Panc1 (cell line): Measurements from ENCODE around the gene APOE. TPM values are rescaled to one million over a fixed set of nuclear protein-coding genes. Genes with fewer than 3 reads are reported as not detected.

Experiments
- ATAC-seq: fragments of 200-7000 bp; cut with Tn5 transposase; 2 replicates; pipeline ENCODE4 v1.9.1; 2020; ENCODE audit warnings: mild to moderate bottlenecking, moderate library complexity
- Bru-seq: library from RNA; stranded (reverse); fragments of 400-500 nt; gene quantifications from one replicate; lab custom pipeline; 2021; lab: Mats Ljungman, UMichigan
- BruChase-seq, 2 experiments: library from RNA; stranded (reverse); fragments of 400-500 nt; gene quantifications; one replicate each; lab custom pipeline; 2021; lab: Mats Ljungman, UMichigan
- BruUV-seq: library from RNA; stranded (reverse); fragments of 400-500 nt; replicated peaks from 2 replicates; lab custom pipeline; 2021; lab: Mats Ljungman, UMichigan
- CTCF ChIA-PET: fragments of 300-600 bp; sonication (Branson Sonifier 250); formaldehyde crosslinking; loops from one replicate; lab custom pipeline; 2022; ENCODE audit warnings: antibody characterized with exemption; lab: Charles Lee
- POLR2A ChIA-PET: fragments of 300-600 bp; sonication (Branson Sonifier 250); formaldehyde crosslinking; loops from one replicate; lab custom pipeline; 2022; ENCODE audit warnings: antibody characterized with exemption; lab: Charles Lee
- DNase-seq: peaks from one replicate; pipeline ENCODE4 v3.0.0-alpha.2; 2010; ENCODE audit warnings: low read depth, low spot score
- H3K27ac ChIP-seq: 2 replicates; pipeline ENCODE4 v1.5.1; 2011; ENCODE audit warnings: mild to moderate bottlenecking, low read length, inconsistent platforms
- H3K27me3 ChIP-seq: fragments of 200-500 bp; sonication (Bioruptor generic); 2 replicates; pipeline ENCODE4 v1.6.0; 2014; ENCODE audit warnings: low read length, inconsistent platforms; ENCODE audit not compliant: control insufficient read depth, insufficient read depth
- H3K36me3 ChIP-seq: fragments of 200-500 bp; sonication (Bioruptor generic); 2 replicates; pipeline ENCODE4 v1.5.1; 2014; ENCODE audit warnings: inconsistent platforms, mild to moderate bottlenecking, low read length, moderate library complexity; ENCODE audit not compliant: control insufficient read depth, insufficient read depth
- H3K4me1 ChIP-seq: 2 replicates; pipeline ENCODE4 v1.5.1; 2011; ENCODE audit warnings: inconsistent platforms, mild to moderate bottlenecking, low read length, moderate library complexity; ENCODE audit not compliant: control insufficient read depth, insufficient read depth
- H3K4me3 ChIP-seq, 2 experiments: 2 replicates each; pipeline ENCODE4 v1.5.1; 2011 to 2012; ENCODE audit warnings: low read depth in 2 of 2, low read length in 2 of 2, mild to moderate bottlenecking in 2 of 2, inconsistent platforms in 1 of 2, moderate library complexity in 1 of 2
- H3K9me3 ChIP-seq: fragments of 200-500 bp; sonication (Bioruptor generic); 2 replicates; pipeline ENCODE4 v1.5.1; 2014; ENCODE audit warnings: low read depth, mild to moderate bottlenecking, inconsistent platforms, low read length, moderate library complexity; ENCODE audit not compliant: control insufficient read depth, insufficient read depth
- POLR2AphosphoS5 ChIP-seq: IDR thresholded peaks from 2 replicates; pipeline ENCODE4 v1.6.1; 2012; ENCODE audit warnings: mild to moderate bottlenecking, low read depth, low read length, moderate library complexity
- SIN3A ChIP-seq: IDR thresholded peaks from 2 replicates; pipeline ENCODE4 v1.6.1; 2012; ENCODE audit warnings: low read depth, mild to moderate bottlenecking, low read length, moderate library complexity, borderline replicate concordance; ENCODE audit not compliant: insufficient read depth
- TCF7L2 ChIP-seq: IDR thresholded peaks from 2 replicates; pipeline ENCODE4 v1.6.1; 2011; ENCODE audit warnings: mild to moderate bottlenecking, low read depth, low read length, inconsistent platforms
- in situ Hi-C: cut with HindIII; loops from 2 replicates; pipeline ENCODE4 v1.10.0; 2016; ENCODE audit warnings: low sequenced_read_pairs, low pct_unique_long_range_greater_than_20kb
- intact Hi-C: fragments of 100-400 bp; cut with micrococcal nuclease; formaldehyde crosslinking; loops from one replicate; pipeline ENCODE4 v1.10.0; 2022; ENCODE audit not compliant: unreplicated experiment
- long read RNA-seq: library from polyadenylated mRNA; unstranded; transcript quantifications from one replicate; pipeline ENCODE4 v2.0.0, GENCODE V29; 2021; ENCODE audit not compliant: unreplicated experiment
- polyA plus RNA-seq: library from polyadenylated mRNA; unstranded; fragments of >200 nt; gene quantifications from one replicate; pipeline ENCODE4 v1.2.1, GENCODE V29; 2012; ENCODE audit warnings: missing spikeins; ENCODE audit not compliant: insufficient read length
- total RNA-seq: library from RNA; stranded (reverse); gene quantifications from one replicate; pipeline ENCODE4 v1.2.1, GENCODE V29; 2021; ENCODE audit not compliant: unreplicated experiment
- TF ChIP-seq, protein P1 (sequence below), 2 experiments: IDR thresholded peaks; 2 replicates each; pipeline ENCODE4 v1.6.1; 2011 to 2012; ENCODE audit warnings: low read depth in 2 of 2, control low read depth in 1 of 2, low read length in 1 of 2, mild to moderate bottlenecking in 1 of 2, moderate library complexity in 1 of 2; ENCODE audit not compliant: insufficient read depth in 1 of 2
- TF ChIP-seq, protein P2 (sequence below): fragments of 450-650 bp; IDR thresholded peaks from 2 replicates; pipeline ENCODE4 v1.5.1; 2017; ENCODE audit warnings: mild to moderate bottlenecking

Gene APOE
- total RNA-seq = 780 TPM
- polyA plus RNA-seq = 1,409 TPM
- percentile 95 among the genes with signal in this experiment for Bru-seq, nascent RNA
- BruChase-seq, experiment 1, labeled RNA remaining after a 2-hour chase = percentile 91 among the genes with signal in this experiment
- BruChase-seq, experiment 2, labeled RNA remaining after a 6-hour chase = percentile 94 among the genes with signal in this experiment
- long read RNA-seq, transcript APOE-202 (3 exons, 923 nt) = minor isoform, 12 of 649 reads
- long read RNA-seq, transcript APOE-203 (4 exons, 864 nt) = minor isoform, 23 of 649 reads
- long read RNA-seq, transcript APOE-201 (4 exons, 1,208 nt) = major isoform, 579 of 649 reads
- long read RNA-seq, transcript APOE-204 (4 exons, 737 nt) = minor isoform, 5 of 649 reads
- long read RNA-seq, partial matches to known transcripts = 23 of 649 reads
- long read RNA-seq, other reads (novel, unspliced or antisense) = 7 of 649 reads

DNA sequence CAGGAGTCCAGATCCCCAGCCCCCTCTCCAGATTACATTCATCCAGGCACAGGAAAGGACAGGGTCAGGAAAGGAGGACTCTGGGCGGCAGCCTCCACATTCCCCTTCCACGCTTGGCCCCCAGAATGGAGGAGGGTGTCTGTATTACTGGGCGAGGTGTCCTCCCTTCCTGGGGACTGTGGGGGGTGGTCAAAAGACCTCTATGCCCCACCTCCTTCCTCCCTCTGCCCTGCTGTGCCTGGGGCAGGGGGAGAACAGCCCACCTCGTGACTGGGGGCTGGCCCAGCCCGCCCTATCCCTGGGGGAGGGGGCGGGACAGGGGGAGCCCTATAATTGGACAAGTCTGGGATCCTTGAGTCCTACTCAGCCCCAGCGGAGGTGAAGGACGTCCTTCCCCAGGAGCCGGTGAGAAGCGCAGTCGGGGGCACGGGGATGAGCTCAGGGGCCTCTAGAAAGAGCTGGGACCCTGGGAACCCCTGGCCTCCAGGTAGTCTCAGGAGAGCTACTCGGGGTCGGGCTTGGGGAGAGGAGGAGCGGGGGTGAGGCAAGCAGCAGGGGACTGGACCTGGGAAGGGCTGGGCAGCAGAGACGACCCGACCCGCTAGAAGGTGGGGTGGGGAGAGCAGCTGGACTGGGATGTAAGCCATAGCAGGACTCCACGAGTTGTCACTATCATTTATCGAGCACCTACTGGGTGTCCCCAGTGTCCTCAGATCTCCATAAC lies at the start of gene APOE:
Gene APOE (plus strand): TSS at position 360 of the 724 bp plus-strand sequence. CDS start 829 bp downstream, outside the sequence.
- ChIA-PET CTCF (interaction anchor here (0.7 kb wide), 2 partner anchors 146 to 567 kb away, joined by 5 to 12 read pairs; no protein-coding TSS in a partner anchor), POLR2A (interaction anchor here (0.6 kb wide), 1 partner anchor 161 kb away, joined by 3 read pairs; no protein-coding TSS in a partner anchor)
- DNase-seq = no peak
- Histone ChIP-seq H3K36me3 (no peaks in the 10 kb centered on the region), H3K4me3 (peak within 1 kb of the TSS; percentile 51 to 76), H3K27me3 (no peaks in the 10 kb centered on the region), H3K9me3 (no peaks in the 10 kb centered on the region), H3K4me1 (peaks cover 13% of the 10 kb centered on the region), H3K27ac (peak within 1 kb of the TSS; percentile 79)
- TF ChIP-seq TCF7L2 (no peak), POLR2AphosphoS5 (peak; percentile 71; the same call in 1 of the 2 replicates)
- ATAC-seq = peak; percentile 59
- in situ Hi-C loops (no loop called here), intact Hi-C loops (no loop called here)
- BruUV-seq = TSS peak; percentile 61

DNA sequence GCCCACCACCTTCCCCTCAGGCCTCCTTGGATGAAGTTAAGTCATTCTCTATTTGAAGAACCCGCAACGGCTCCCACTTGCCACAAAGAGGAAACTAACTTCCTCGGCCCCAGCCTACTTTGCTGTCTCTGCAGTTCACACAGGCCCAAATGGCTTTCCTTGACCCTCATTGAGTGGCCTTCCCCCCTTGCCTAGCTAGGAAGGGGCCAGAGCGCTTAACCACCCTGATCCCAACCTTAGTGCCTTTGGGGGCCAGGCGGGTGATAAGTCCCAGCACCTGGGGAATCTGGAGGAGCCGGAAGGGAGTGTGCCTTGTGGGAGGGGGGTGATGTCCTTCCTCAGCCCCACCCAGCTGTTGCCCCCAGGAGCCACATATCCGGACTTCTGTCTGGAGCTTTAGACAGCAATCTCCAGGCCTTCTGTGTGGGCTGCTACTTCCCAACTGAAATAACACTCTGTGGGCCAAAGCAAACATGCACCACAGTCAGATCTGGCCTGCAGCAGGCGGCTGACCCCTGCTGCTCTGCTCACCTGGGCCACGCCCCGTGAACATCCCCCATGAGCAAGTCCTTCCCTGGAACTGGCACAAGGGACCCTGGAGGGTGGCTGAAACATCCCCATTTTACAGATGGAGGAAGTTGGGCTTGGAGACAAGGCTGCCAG lies 49.0 kb upstream of the APOE start:
- DNase-seq (no peak), ATAC-seq (peak; percentile 83)
- POLR2A ChIA-PET = interaction anchor here (0.6 kb wide), 1 partner anchor 40 kb away, joined by 3 read pairs; no protein-coding TSS in a partner anchor
- TF ChIP-seq, protein P1, sequence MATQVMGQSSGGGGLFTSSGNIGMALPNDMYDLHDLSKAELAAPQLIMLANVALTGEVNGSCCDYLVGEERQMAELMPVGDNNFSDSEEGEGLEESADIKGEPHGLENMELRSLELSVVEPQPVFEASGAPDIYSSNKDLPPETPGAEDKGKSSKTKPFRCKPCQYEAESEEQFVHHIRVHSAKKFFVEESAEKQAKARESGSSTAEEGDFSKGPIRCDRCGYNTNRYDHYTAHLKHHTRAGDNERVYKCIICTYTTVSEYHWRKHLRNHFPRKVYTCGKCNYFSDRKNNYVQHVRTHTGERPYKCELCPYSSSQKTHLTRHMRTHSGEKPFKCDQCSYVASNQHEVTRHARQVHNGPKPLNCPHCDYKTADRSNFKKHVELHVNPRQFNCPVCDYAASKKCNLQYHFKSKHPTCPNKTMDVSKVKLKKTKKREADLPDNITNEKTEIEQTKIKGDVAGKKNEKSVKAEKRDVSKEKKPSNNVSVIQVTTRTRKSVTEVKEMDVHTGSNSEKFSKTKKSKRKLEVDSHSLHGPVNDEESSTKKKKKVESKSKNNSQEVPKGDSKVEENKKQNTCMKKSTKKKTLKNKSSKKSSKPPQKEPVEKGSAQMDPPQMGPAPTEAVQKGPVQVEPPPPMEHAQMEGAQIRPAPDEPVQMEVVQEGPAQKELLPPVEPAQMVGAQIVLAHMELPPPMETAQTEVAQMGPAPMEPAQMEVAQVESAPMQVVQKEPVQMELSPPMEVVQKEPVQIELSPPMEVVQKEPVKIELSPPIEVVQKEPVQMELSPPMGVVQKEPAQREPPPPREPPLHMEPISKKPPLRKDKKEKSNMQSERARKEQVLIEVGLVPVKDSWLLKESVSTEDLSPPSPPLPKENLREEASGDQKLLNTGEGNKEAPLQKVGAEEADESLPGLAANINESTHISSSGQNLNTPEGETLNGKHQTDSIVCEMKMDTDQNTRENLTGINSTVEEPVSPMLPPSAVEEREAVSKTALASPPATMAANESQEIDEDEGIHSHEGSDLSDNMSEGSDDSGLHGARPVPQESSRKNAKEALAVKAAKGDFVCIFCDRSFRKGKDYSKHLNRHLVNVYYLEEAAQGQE (IDR thresholded peaks at IDR 0.05; ENCODE audit: insufficient read depth in 1 of 2, low read depth in 2 of 2, low read length in 1 of 2) = no peak
- Histone ChIP-seq H3K27me3 (no peaks in the 10 kb centered on the region), H3K4me1 (peaks cover 29% of the 10 kb centered on the region), H3K27ac (peak overlapping the region; percentile 63), H3K36me3 (no peaks in the 10 kb centered on the region), H3K9me3 (no peaks in the 10 kb centered on the region), H3K4me3 (no peak overlapping the region)
- intact Hi-C loops = no loop called here
- in situ Hi-C loops = no loop called here
- CTCF ChIA-PET = no interaction called here
- BruUV-seq = no TSS peak

DNA sequence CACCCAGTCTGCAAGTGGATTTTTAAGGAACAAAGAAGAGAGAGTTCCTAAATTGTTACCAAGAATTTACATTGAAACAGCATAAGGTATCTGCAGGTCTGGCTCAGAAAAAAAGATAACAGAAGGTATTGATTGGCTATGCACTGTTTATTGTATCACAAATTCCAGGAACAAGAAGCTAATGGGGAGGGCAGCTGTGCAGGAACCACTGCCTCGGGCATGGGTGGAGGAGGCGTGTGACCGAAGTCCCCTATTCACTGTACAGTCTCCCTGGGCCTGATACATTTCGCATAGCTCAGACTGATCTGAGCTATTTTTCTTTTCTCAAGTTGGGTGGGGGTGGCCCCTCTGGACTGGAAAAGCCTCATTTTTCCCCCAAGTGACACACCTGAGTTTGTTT lies 47.8 kb upstream of the APOE start:
- H3K9me3 ChIP-seq = no peaks in the 10 kb centered on the region
- no peak for DNase-seq
- H3K27me3 ChIP-seq = no peaks in the 10 kb centered on the region
- H3K4me3 ChIP-seq = no peak overlapping the region
- no peaks in the 10 kb centered on the region for H3K36me3 ChIP-seq
- no peak for ATAC-seq
- TF ChIP-seq POLR2AphosphoS5 (no peak), SIN3A (no peak), TCF7L2 (no peak)
- TF ChIP-seq, protein P2, sequence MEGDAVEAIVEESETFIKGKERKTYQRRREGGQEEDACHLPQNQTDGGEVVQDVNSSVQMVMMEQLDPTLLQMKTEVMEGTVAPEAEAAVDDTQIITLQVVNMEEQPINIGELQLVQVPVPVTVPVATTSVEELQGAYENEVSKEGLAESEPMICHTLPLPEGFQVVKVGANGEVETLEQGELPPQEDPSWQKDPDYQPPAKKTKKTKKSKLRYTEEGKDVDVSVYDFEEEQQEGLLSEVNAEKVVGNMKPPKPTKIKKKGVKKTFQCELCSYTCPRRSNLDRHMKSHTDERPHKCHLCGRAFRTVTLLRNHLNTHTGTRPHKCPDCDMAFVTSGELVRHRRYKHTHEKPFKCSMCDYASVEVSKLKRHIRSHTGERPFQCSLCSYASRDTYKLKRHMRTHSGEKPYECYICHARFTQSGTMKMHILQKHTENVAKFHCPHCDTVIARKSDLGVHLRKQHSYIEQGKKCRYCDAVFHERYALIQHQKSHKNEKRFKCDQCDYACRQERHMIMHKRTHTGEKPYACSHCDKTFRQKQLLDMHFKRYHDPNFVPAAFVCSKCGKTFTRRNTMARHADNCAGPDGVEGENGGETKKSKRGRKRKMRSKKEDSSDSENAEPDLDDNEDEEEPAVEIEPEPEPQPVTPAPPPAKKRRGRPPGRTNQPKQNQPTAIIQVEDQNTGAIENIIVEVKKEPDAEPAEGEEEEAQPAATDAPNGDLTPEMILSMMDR = no peak
- TF ChIP-seq, protein P1 (IDR thresholded peaks at IDR 0.05; ENCODE audit: insufficient read depth in 1 of 2, low read depth in 2 of 2, low read length in 1 of 2) = no peak
- intact Hi-C loops = no loop called here
- peaks cover 29% of the 10 kb centered on the region for H3K4me1 ChIP-seq
- ChIA-PET CTCF (no interaction called here), POLR2A (interaction anchor here (0.6 kb wide), 1 partner anchor 27 kb away, joined by 3 read pairs; no protein-coding TSS in a partner anchor)
- peak overlapping the region; percentile 34; the same call in 1 of the 2 replicates for H3K27ac ChIP-seq
- no TSS peak for BruUV-seq
- in situ Hi-C loops = no loop called here
